K562 (cell line): ENCODE data around the gene SLC1A7. TPM values are rescaled to one million over a fixed set of nuclear protein-coding genes. Genes with fewer than 3 reads are reported as not detected.

ENCODE experiments used
- BRCA1 ChIP-seq, 2 experiments: fragments of 450-650 bp in 1 of 2; sonication (generic) in 1 of 2; formaldehyde crosslinking in 1 of 2; IDR thresholded peaks; 2 replicates each; pipeline versions ENCODE4 v1.5.0 to v1.6.1; 2017 to 2020; ENCODE audit warnings: mild to moderate bottlenecking in 1 of 2, missing genetic modification reagents in 1 of 2
- BRD4 ChIP-seq: fragments of 200-600 bp; sonication (generic); IDR thresholded peaks from 2 replicates; pipeline ENCODE4 v1.6.1; 2017; ENCODE audit warnings: inconsistent platforms
- CEBPB ChIP-seq: fragments of 450-650 bp; IDR thresholded peaks from 2 replicates; pipeline ENCODE4 v1.6.1; 2016; ENCODE audit warnings: missing genetic modification characterization, missing compliant biosample characterization
- CREBBP ChIP-seq: IDR thresholded peaks from one replicate; pipeline ENCODE4 v1.6.1; 2012; ENCODE audit warnings: low read depth, mild to moderate bottlenecking, control low read depth, inconsistent platforms, low read length
- EWSR1 ChIP-seq: fragments of 450-650 bp; IDR thresholded peaks from 2 replicates; pipeline ENCODE4 v1.6.1; 2018; ENCODE audit warnings: borderline replicate concordance, mild to moderate bottlenecking, low read depth, moderate library complexity; ENCODE audit not compliant: partially characterized antibody
- JUN ChIP-seq, 2 experiments: sonication (generic) in 1 of 2; formaldehyde crosslinking in 1 of 2; IDR thresholded peaks; 2 replicates each; pipeline versions ENCODE4 v1.6.1 to v1.8.0; 2012 to 2022; ENCODE audit warnings: borderline replicate concordance in 2 of 2, mild to moderate bottlenecking in 2 of 2, improper control_type of control experiment in 1 of 2, low read depth in 1 of 2, low read length in 1 of 2, missing genetic modification reagents in 1 of 2
- JUNB ChIP-seq: fragments of 450-650 bp; formaldehyde crosslinking; conservative IDR thresholded peaks from 2 replicates; pipeline ENCODE4 v1.4.0; 2020; ENCODE audit warnings: mild to moderate bottlenecking
- NELFE ChIP-seq: IDR thresholded peaks from 2 replicates; pipeline ENCODE4 v1.6.1; 2011; ENCODE audit warnings: mild to moderate bottlenecking; ENCODE audit not compliant: insufficient read depth, insufficient read length
- SMARCE1 ChIP-seq: fragments of 450-650 bp; IDR thresholded peaks from 2 replicates; pipeline ENCODE4 v1.7.1; 2016; ENCODE audit warnings: mild to moderate bottlenecking
- SRSF3 ChIP-seq: fragments of 200-400 bp; formaldehyde crosslinking; IDR thresholded peaks from 2 replicates; pipeline ENCODE4 v1.6.1; 2016; ENCODE audit warnings: mild to moderate bottlenecking, low read length, moderate library complexity; ENCODE audit not compliant: insufficient read depth
- STAG1 ChIP-seq: sonication (generic); formaldehyde crosslinking; IDR thresholded peaks from 2 replicates; pipeline ENCODE4 v1.5.0; 2020; ENCODE audit warnings: missing genetic modification reagents, borderline replicate concordance
- TCF3 ChIP-seq: sonication (generic); formaldehyde crosslinking; IDR thresholded peaks from 2 replicates; pipeline ENCODE4 v1.4.0; 2020; ENCODE audit warnings: mild to moderate bottlenecking, missing genetic modification reagents
- TCF7L2 ChIP-seq: fragments of 150-350 bp; IDR thresholded peaks from 2 replicates; pipeline ENCODE4 v1.6.1; 2016; ENCODE audit warnings: low read depth, mild to moderate bottlenecking, low read length, moderate library complexity
- TGIF2 ChIP-seq: sonication (generic); formaldehyde crosslinking; IDR thresholded peaks from 2 replicates; pipeline ENCODE4 v1.8.1; 2022; ENCODE audit warnings: mild to moderate bottlenecking, missing genetic modification reagents, moderate library complexity
- THRAP3 ChIP-seq: fragments of 450-650 bp; IDR thresholded peaks from 2 replicates; pipeline ENCODE4 v1.6.1; 2016; ENCODE audit warnings: mild to moderate bottlenecking, inconsistent platforms, borderline replicate concordance
- ZFP30 ChIP-seq: fragments of 250-450 bp; sonication (Bioruptor Pico); IDR thresholded peaks from 2 replicates; pipeline ENCODE4 v1.8.0; 2022; ENCODE audit warnings: moderate library complexity, mild to moderate bottlenecking, inconsistent platforms, borderline replicate concordance
- ZNF134 ChIP-seq: fragments of 250-450 bp; sonication (Bioruptor Pico); conservative IDR thresholded peaks from 2 replicates; pipeline ENCODE4 v1.4.0; 2020
- ZNF184 ChIP-seq: sonication (generic); formaldehyde crosslinking; IDR thresholded peaks from 2 replicates; pipeline ENCODE4 v1.5.0; 2020; ENCODE audit warnings: missing genetic modification reagents
- ZNF589 ChIP-seq: fragments of 200-800 bp; sonication (Bioruptor generic); IDR thresholded peaks from 2 replicates; pipeline ENCODE4 v1.6.1; 2016; ENCODE audit warnings: low read depth, missing genetic modification characterization, missing compliant biosample characterization
- ZSCAN29 ChIP-seq: fragments of 450-650 bp; IDR thresholded peaks from 2 replicates; pipeline ENCODE4 v1.6.1; 2017
- polyA plus RNA-seq, 8 experiments: library from polyadenylated mRNA; depleted of rRNA in 4 of 8; stranded (reverse) in 5 of 8; unstranded in 3 of 8; fragments of >200 nt; fragmentation: Nextera tagmentation in 2 of 8; fragmentation: Illumina TruSeq in 1 of 8; extraction: Ambion mirVana in 2 of 8; extraction: Trizol in 1 of 8; gene quantifications; 2 replicates each; pipeline versions ENCODE4 v1.2.1 to v1.2.3, GENCODE V29; 2011 to 2014; ENCODE audit warnings: inconsistent platforms in 1 of 8, missing spikeins in 1 of 8
- total RNA-seq, 7 experiments: library from RNA; depleted of rRNA in 6 of 7; stranded (reverse); fragments of >200 nt in 6 of 7; fragmentation: Illumina TruSeq in 2 of 7; extraction: Trizol in 2 of 7; gene quantifications; 2 replicates each; pipeline versions ENCODE4 v1.2.1 to v1.2.3, GENCODE V29; 2011 to 2021; ENCODE audit warnings: low replicate concordance in 1 of 7
- TF ChIP-seq, protein P1 (sequence below): sonication (generic); formaldehyde crosslinking; IDR thresholded peaks from 2 replicates; pipeline ENCODE4 v1.8.0; 2022; ENCODE audit warnings: missing genetic modification reagents, mild to moderate bottlenecking, borderline replicate concordance
- TF ChIP-seq, protein P2 (sequence below): fragments of 450-650 bp; IDR thresholded peaks from 2 replicates; pipeline ENCODE4 v1.6.1; 2016; ENCODE audit warnings: borderline replicate concordance
- TF ChIP-seq, protein P3 (sequence below): sonication (generic); formaldehyde crosslinking; IDR thresholded peaks from 2 replicates; pipeline ENCODE4 v1.8.1; 2023; ENCODE audit warnings: mild to moderate bottlenecking, missing genetic modification reagents, moderate library complexity

Gene SLC1A7
- total and polyA plus RNA-seq, 9 of the 15 experiments (the other 6 are each of a cell fraction or from before 2014, with no cell fraction given) = 0.07 TPM; not detected in 8

DNA sequence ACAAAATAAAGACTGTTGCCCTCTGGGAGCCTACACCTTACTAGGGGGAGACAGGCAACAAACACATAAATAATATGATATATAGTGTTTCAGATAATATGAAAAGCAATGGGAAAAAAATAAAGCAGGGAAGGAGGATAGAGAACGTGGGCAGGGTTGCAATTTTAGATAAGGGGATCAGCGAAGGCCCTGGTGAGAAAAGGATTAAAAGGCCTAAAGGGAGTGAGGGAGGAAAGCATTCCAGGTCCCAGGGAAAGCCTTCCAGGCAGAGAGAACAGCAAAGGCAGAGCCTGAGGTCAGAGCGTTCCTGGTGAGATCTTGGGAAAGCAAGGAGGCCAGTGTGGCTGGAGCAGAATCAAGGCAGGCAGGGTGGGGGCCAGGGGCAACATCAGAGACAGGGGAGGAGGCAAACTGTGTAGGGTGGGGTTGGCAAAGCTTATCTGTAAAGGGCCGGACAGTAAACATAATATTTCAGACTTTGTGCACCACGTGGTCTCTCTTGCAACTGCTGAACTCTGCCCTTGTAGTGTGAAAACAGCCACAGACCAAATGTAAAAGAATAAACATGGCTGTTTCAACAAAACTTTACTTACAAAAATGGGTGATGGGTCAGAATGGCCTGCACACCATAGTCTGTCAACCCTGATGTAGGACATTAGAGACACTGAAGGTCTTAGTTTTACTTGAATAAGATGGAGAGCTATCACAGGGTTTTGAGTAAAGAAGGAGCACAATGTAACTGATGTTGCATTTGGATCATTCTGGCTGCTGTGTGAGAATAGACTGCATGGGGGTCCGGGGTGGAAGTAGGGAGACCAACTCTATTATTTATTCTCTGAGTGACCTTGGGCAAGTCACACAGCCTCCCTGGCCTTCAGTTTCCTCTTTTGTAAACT, 40.9 kb upstream of the SLC1A7 start (continued):
- TF ChIP-seq NELFE (no peak), TCF7L2 (no peak), SRSF3 (no peak), ZNF589 (0 out of 2 replicates have a peak, but pooled peaks have one; percentile 56), JUNB (no peak), TGIF2 (CRISPR knock-in tag) (no peak), STAG1 (CRISPR knock-in tag) (no peak), ZNF184 (no peak), ZNF134 (CRISPR knock-in tag) (peak; percentile 69), ZSCAN29 (no peak), BRD4 (no peak), TCF3 (peak; percentile 63), EWSR1 (no peak), ZFP30 (CRISPR knock-in tag) (no peak), THRAP3 (no peak), CREBBP (no peak), CEBPB (tag) (peak; percentile 34), BRCA1 (IDR thresholded peaks at IDR 0.05) (no peak), BRCA1 (CRISPR knock-in tag; IDR thresholded peaks at IDR 0.05) (no peak), JUN (IDR thresholded peaks at IDR 0.05; ENCODE audit: borderline replicate concordance, low read depth, low read length) (no peak; the same call in 1 of the 2 replicates), JUN (CRISPR knock-in tag; IDR thresholded peaks at IDR 0.05; ENCODE audit: borderline replicate concordance) (no peak), SMARCE1 (peak; percentile 73)
- TF ChIP-seq, protein P1, sequence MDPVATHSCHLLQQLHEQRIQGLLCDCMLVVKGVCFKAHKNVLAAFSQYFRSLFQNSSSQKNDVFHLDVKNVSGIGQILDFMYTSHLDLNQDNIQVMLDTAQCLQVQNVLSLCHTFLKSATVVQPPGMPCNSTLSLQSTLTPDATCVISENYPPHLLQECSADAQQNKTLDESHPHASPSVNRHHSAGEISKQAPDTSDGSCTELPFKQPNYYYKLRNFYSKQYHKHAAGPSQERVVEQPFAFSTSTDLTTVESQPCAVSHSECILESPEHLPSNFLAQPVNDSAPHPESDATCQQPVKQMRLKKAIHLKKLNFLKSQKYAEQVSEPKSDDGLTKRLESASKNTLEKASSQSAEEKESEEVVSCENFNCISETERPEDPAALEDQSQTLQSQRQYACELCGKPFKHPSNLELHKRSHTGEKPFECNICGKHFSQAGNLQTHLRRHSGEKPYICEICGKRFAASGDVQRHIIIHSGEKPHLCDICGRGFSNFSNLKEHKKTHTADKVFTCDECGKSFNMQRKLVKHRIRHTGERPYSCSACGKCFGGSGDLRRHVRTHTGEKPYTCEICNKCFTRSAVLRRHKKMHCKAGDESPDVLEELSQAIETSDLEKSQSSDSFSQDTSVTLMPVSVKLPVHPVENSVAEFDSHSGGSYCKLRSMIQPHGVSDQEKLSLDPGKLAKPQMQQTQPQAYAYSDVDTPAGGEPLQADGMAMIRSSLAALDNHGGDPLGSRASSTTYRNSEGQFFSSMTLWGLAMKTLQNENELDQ (CRISPR knock-in tag) = no peak
- TF ChIP-seq, protein P2, sequence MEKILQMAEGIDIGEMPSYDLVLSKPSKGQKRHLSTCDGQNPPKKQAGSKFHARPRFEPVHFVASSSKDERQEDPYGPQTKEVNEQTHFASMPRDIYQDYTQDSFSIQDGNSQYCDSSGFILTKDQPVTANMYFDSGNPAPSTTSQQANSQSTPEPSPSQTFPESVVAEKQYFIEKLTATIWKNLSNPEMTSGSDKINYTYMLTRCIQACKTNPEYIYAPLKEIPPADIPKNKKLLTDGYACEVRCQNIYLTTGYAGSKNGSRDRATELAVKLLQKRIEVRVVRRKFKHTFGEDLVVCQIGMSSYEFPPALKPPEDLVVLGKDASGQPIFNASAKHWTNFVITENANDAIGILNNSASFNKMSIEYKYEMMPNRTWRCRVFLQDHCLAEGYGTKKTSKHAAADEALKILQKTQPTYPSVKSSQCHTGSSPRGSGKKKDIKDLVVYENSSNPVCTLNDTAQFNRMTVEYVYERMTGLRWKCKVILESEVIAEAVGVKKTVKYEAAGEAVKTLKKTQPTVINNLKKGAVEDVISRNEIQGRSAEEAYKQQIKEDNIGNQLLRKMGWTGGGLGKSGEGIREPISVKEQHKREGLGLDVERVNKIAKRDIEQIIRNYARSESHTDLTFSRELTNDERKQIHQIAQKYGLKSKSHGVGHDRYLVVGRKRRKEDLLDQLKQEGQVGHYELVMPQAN = no peak
- TF ChIP-seq, protein P3, sequence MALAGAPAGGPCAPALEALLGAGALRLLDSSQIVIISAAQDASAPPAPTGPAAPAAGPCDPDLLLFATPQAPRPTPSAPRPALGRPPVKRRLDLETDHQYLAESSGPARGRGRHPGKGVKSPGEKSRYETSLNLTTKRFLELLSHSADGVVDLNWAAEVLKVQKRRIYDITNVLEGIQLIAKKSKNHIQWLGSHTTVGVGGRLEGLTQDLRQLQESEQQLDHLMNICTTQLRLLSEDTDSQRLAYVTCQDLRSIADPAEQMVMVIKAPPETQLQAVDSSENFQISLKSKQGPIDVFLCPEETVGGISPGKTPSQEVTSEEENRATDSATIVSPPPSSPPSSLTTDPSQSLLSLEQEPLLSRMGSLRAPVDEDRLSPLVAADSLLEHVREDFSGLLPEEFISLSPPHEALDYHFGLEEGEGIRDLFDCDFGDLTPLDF (CRISPR knock-in tag) = no peak
